Retinal pigment epithelial cell (primary cell): ENCODE measurements around the gene PPT1.
"Not testable (repeated sequence)": the region's sequence is repeated elsewhere in the genome, so short reads cannot be mapped to it uniquely, and the experiment has no call there.

Experiments used
- DNase-seq: peaks from one replicate; pipeline ENCODE4 v3.0.0-alpha.2; 2010; ENCODE audit warnings: low read depth
- H3K4me3 ChIP-seq: 2 replicates; pipeline ENCODE4 v1.5.1; 2011; ENCODE audit warnings: mild to moderate bottlenecking, low read length, control low read depth, moderate library complexity
- CTCF ChIP-seq: conservative IDR thresholded peaks from 2 replicates; pipeline ENCODE4 v1.5.1; 2011; ENCODE audit warnings: low read depth, low read length, control low read depth, inconsistent platforms

PPT1 gene

GRCh38 chr1:40039245-40039756 lies 57.8 kb downstream of the PPT1 start:
- TF ChIP-seq CTCF = peak; percentile 20
- peak; percentile 35 for DNase-seq
- H3K4me3 ChIP-seq = peak overlapping the region; percentile 82

DNA sequence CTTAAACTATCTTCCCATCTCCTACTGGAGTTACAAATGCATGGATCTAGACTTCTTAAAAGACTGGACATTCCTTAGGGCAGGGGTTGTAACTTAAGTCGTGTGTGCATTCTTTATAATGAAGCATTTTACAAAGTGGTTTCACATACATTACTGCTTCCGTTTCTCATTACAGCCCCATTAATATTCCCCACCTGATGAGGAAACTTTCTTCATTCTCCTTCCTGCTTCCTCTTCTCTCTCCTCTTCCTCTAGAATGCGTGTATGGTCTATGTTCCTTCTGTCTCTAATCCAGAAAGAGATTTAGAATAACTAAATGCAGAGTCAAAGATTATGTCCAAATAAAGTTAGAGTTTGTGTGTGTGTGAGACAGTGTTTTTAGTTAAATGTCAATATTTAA lies 58.4 kb downstream of the PPT1 start:
- DNase-seq = no peak
- no peak for TF ChIP-seq CTCF
- no peak overlapping the region for H3K4me3 ChIP-seq

- not testable (repeated sequence) for DNase-seq, H3K4me3 ChIP-seq
These were observed 59.8 kb downstream of the PPT1 start for GRCh38 chr1:40037254-40037653.

DNA sequence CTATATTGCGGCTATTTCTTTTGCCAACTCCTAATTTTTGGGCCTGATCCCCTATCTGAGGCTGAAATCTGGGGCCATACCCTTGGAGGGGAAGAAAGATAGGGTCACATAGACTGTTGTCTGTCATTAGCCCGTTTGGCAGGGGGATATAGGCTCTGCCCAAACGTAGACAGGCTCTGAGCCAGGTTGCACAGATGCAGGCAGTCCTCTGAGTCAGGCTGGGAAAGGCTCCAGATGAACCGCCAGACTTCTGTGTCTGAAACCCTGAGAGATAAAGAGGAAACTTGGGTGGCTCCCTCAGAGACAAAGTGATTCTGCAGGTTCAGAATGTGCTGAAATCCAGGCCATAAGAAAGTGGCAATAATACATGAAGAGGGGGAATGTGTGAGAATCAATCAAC lies 60.5 kb downstream of the PPT1 start:
- TF ChIP-seq CTCF = no peak
- no peak for DNase-seq

GRCh38 chr1:40034869-40035268 lies 62.2 kb downstream of the PPT1 start:
- H3K4me3 ChIP-seq = no peak overlapping the region

More for the DNA sequence above, 60.5 kb downstream of the PPT1 start:
- H3K4me3 ChIP-seq = no peak overlapping the region

DNA sequence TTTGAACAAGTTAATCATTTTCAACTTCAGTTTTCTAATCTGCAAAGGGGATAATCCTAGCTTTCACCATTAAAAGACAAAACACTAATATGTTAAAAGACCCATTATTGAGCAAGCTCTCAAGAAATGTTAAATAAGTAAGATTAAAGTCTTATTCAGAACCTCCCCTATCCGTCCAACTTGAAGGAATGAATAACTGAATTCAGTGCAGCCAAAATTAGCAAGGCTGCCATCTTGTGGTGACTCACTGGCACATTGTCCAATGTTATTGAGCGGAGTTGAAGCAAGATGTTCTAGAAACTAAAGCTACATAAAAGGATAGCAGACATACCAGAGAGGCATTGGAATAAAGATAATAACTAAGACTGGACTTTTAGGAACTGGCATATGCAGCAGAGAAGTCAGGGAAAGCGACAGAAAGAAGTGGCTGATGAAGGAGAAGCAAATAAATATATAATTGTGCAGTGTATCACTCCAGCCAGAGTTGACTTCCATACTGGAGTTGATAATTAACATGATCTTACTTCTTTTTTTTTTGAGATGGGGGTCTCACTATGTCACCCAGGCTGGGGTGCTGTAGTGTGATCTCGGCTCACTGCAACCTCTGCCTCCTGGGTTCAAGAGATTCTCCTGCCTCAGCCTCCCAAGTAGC lies 64.7 kb downstream of the PPT1 start:
- peak; percentile 62 for TF ChIP-seq CTCF
- DNase-seq = peak; percentile 62

More at GRCh38 chr1:40034869-40035268, 62.2 kb downstream of the PPT1 start:
- no peak for DNase-seq
- no peak for TF ChIP-seq CTCF

GRCh38 chr1:40030528-40031135 lies 66.4 kb downstream of the PPT1 start:
- H3K4me3 ChIP-seq = no peak overlapping the region
- TF ChIP-seq CTCF = no peak
- DNase-seq = peak; percentile 98

More for the DNA sequence above, 64.7 kb downstream of the PPT1 start:
- H3K4me3 ChIP-seq = no peak overlapping the region
